ENCODE results near the gene TPD52L1.
"Not testable (repeated sequence)": the region's sequence is repeated elsewhere in the genome, so short reads cannot be mapped to it uniquely, and the experiment has no call there.

Gene TPD52L1

GRCh38 chr6:125264476-125264875 lies 110.9 kb downstream of the TPD52L1 start:
- DNase-seq (ENCODE audit: insufficient read length, low spot score) = no peak
- FAIRE-seq = no peak

GRCh38 chr6:125267806-125268523 lies 114.4 kb downstream of the TPD52L1 start:
- FAIRE-seq (no peak), DNase-seq (ENCODE audit: insufficient read length, low spot score) (no peak)

- DNase-seq (ENCODE audit: insufficient read length, low spot score) (no peak), FAIRE-seq (no peak)
These were observed 115.2 kb downstream of the TPD52L1 start for GRCh38 chr6:125268765-125269164.

- FAIRE-seq (no peak), DNase-seq (ENCODE audit: insufficient read length, low spot score) (no peak)
These were observed 115.9 kb downstream of the TPD52L1 start for GRCh38 chr6:125269328-125269985.

- FAIRE-seq = no peak
- no peak for DNase-seq (ENCODE audit: insufficient read length, low spot score)
These were observed 116.8 kb downstream of the TPD52L1 start for GRCh38 chr6:125270380-125270779.

GRCh38 chr6:125271486-125272159 lies 118.0 kb downstream of the TPD52L1 start:
- FAIRE-seq (no peak), DNase-seq (ENCODE audit: insufficient read length, low spot score) (no peak)

GRCh38 chr6:125273251-125273650 lies 119.7 kb downstream of the TPD52L1 start:
- no peak for FAIRE-seq
- no peak for DNase-seq (ENCODE audit: insufficient read length, low spot score)

- FAIRE-seq (no peak), DNase-seq (ENCODE audit: insufficient read length, low spot score) (no peak)
These were observed 120.4 kb downstream of the TPD52L1 start for GRCh38 chr6:125273965-125274364.

GRCh38 chr6:125274935-125275334 lies 121.4 kb downstream of the TPD52L1 start:
- FAIRE-seq = no peak
- no peak for DNase-seq (ENCODE audit: insufficient read length, low spot score)

- FAIRE-seq (no peak), DNase-seq (ENCODE audit: insufficient read length, low spot score) (no peak)
These were observed 122.2 kb downstream of the TPD52L1 start for GRCh38 chr6:125275779-125276178.

GRCh38 chr6:125277838-125278237 lies 124.3 kb downstream of the TPD52L1 start:
- DNase-seq (ENCODE audit: insufficient read length, low spot score) (no peak), FAIRE-seq (no peak)

GRCh38 chr6:125279961-125280360 lies 126.4 kb downstream of the TPD52L1 start:
- FAIRE-seq (no peak), DNase-seq (ENCODE audit: insufficient read length, low spot score) (no peak)

- FAIRE-seq; DNase-seq (ENCODE audit: insufficient read length, low spot score): not testable (repeated sequence)
These were observed 126.9 kb downstream of the TPD52L1 start for GRCh38 chr6:125280370-125281035.

GRCh38 chr6:125282470-125282869 lies 128.9 kb downstream of the TPD52L1 start:
- not testable (repeated sequence) for DNase-seq (ENCODE audit: insufficient read length, low spot score); FAIRE-seq

- DNase-seq (ENCODE audit: insufficient read length, low spot score) = no peak
- no peak for FAIRE-seq
These were observed 131.8 kb downstream of the TPD52L1 start for GRCh38 chr6:125285353-125285752.

GRCh38 chr6:125285936-125286335 lies 132.4 kb downstream of the TPD52L1 start:
- FAIRE-seq (no peak), DNase-seq (ENCODE audit: insufficient read length, low spot score) (no peak)

- DNase-seq (ENCODE audit: insufficient read length, low spot score) (no peak), FAIRE-seq (no peak)
These were observed 134.1 kb downstream of the TPD52L1 start for GRCh38 chr6:125287718-125288117.

- no peak for FAIRE-seq
These were observed 140.0 kb downstream of the TPD52L1 start for GRCh38 chr6:125293587-125293986.

GRCh38 chr6:125294036-125294435 lies 140.5 kb downstream of the TPD52L1 start:
- FAIRE-seq (no peak), DNase-seq (ENCODE audit: insufficient read length, low spot score) (no peak)

More at GRCh38 chr6:125293587-125293986, 140.0 kb downstream of the TPD52L1 start:
- no peak for DNase-seq (ENCODE audit: insufficient read length, low spot score)

- no peak for FAIRE-seq
- DNase-seq (ENCODE audit: insufficient read length, low spot score) = no peak
These were observed 141.4 kb downstream of the TPD52L1 start for GRCh38 chr6:125294925-125295324.

GRCh38 chr6:125296471-125296870 lies 142.9 kb downstream of the TPD52L1 start:
- no peak for DNase-seq (ENCODE audit: insufficient read length, low spot score)

More at GRCh38 chr6:125296471-125296870, 142.9 kb downstream of the TPD52L1 start:
- FAIRE-seq = no peak

Measured in HTR-8/SVneo (cell line).